A673 (cell line): ENCODE measurements around the gene RNU4-1. TPM values are rescaled to one million over a fixed set of nuclear protein-coding genes. Genes with fewer than 3 reads are reported as not detected.

Source experiments
- BruUV-seq: library from RNA; stranded (reverse); fragments of 400-500 nt; replicated peaks from 2 replicates; lab custom pipeline; 2021; lab: Mats Ljungman, UMichigan
- CTCF ChIA-PET: fragments of 300-600 bp; sonication (Branson Sonifier 250); formaldehyde crosslinking; loops from one replicate; lab custom pipeline; 2022; ENCODE audit warnings: antibody characterized with exemption; lab: Charles Lee
- POLR2A ChIA-PET: fragments of 300-600 bp; sonication (Branson Sonifier 250); formaldehyde crosslinking; loops from one replicate; lab custom pipeline; 2022; ENCODE audit warnings: antibody characterized with exemption; ENCODE audit not compliant: low non-redundant PET; lab: Charles Lee
- DNase-seq: peaks from one replicate; pipeline ENCODE4 v3.0.0-alpha.2; 2015; ENCODE audit warnings: low spot score
- H3K27ac ChIP-seq: fragments of 200-600 bp; sonication (generic); 2 replicates; pipeline ENCODE4 v1.5.1; 2016; ENCODE audit warnings: mixed run types, low read depth, mild to moderate bottlenecking, mixed read lengths, antibody characterized with exemption, low read length; ENCODE audit not compliant: poor library complexity, severe bottlenecking
- H3K27me3 ChIP-seq: fragments of 200-600 bp; sonication (generic); replicated peaks from 2 replicates; pipeline ENCODE4 v1.6.1; 2017; ENCODE audit warnings: mixed run types, low read depth, mild to moderate bottlenecking, mixed read lengths, antibody characterized with exemption, low read length; ENCODE audit not compliant: insufficient read depth, poor library complexity
- H3K36me3 ChIP-seq: fragments of 200-600 bp; sonication (generic); 2 replicates; pipeline ENCODE4 v1.6.1; 2016; ENCODE audit warnings: mixed run types, mild to moderate bottlenecking, mixed read lengths, antibody characterized with exemption, low read length; ENCODE audit not compliant: insufficient read depth, poor library complexity, severe bottlenecking
- H3K4me1 ChIP-seq: fragments of 200-600 bp; sonication (generic); 2 replicates; pipeline ENCODE4 v1.6.1; 2017; ENCODE audit warnings: mixed run types, mild to moderate bottlenecking, mixed read lengths, antibody characterized with exemption, low read length; ENCODE audit not compliant: insufficient read depth, poor library complexity, severe bottlenecking
- H3K4me3 ChIP-seq: fragments of 200-600 bp; sonication (generic); 2 replicates; pipeline ENCODE4 v1.5.1; 2016; ENCODE audit warnings: low read depth, mixed run types, mild to moderate bottlenecking, mixed read lengths, low read length; ENCODE audit not compliant: poor library complexity, severe bottlenecking
- H3K9me3 ChIP-seq: fragments of 200-600 bp; sonication (generic); 2 replicates; pipeline ENCODE4 v1.6.1; 2016; ENCODE audit warnings: mixed run types, low read depth, mild to moderate bottlenecking, mixed read lengths, antibody characterized with exemption, low read length; ENCODE audit not compliant: poor library complexity, severe bottlenecking
- EZH2 ChIP-seq: fragments of 200-600 bp; sonication (generic); IDR thresholded peaks from 2 replicates; pipeline ENCODE4 v1.6.1; 2017; ENCODE audit warnings: borderline replicate concordance, low read depth, mild to moderate bottlenecking, mixed read lengths, antibody characterized with exemption, low read length; ENCODE audit not compliant: poor library complexity, severe bottlenecking
- intact Hi-C: fragments of 100-400 bp; cut with micrococcal nuclease; formaldehyde crosslinking; loops from one replicate; pipeline ENCODE4 v1.10.0; 2022; ENCODE audit not compliant: unreplicated experiment
- total RNA-seq: library from RNA; stranded (reverse); gene quantifications from 2 replicates; pipeline ENCODE4 v1.2.3, GENCODE V29; 2021
- TF ChIP-seq, protein P1 (sequence below): fragments of 300-800, 200-600 bp; sonication (generic); conservative IDR thresholded peaks from 2 replicates; pipeline ENCODE4 v1.5.1; 2017; ENCODE audit warnings: low read depth, mild to moderate bottlenecking, antibody characterized with exemption, low read length, moderate library complexity, mixed read lengths

RNU4-1 gene
- total RNA-seq, 1 experiment from 2014 or later, result 1,130 TPM

DNA sequence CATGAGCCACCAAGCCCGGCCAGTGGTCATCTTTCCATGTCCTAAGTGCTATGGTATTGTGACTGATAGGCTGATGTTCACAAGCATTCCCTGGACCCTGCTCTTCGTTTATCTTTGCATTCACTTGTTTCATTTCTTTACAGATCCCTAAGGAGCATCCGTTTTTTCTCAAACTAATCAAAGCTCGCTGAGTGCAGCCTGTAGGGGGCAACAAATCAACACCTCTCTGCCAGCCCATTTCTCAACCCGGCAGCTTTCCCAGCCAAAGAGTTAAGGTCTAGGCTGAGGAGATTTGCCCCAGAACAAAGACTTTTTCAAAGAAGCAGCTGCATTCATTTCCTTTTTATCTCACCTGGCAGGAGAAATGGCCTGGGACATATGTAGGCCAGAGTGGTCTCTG lies 21.2 kb upstream of the RNU4-1 start:
- Histone ChIP-seq H3K9me3 (no peaks in the 10 kb centered on the region), H3K4me3 (no peak overlapping the region), H3K27ac (no peak overlapping the region), H3K4me1 (peaks cover 4% of the 10 kb centered on the region), H3K36me3 (no peaks in the 10 kb centered on the region), H3K27me3 (no peaks in the 10 kb centered on the region)
- no peak for TF ChIP-seq EZH2
- TF ChIP-seq, protein P1, sequence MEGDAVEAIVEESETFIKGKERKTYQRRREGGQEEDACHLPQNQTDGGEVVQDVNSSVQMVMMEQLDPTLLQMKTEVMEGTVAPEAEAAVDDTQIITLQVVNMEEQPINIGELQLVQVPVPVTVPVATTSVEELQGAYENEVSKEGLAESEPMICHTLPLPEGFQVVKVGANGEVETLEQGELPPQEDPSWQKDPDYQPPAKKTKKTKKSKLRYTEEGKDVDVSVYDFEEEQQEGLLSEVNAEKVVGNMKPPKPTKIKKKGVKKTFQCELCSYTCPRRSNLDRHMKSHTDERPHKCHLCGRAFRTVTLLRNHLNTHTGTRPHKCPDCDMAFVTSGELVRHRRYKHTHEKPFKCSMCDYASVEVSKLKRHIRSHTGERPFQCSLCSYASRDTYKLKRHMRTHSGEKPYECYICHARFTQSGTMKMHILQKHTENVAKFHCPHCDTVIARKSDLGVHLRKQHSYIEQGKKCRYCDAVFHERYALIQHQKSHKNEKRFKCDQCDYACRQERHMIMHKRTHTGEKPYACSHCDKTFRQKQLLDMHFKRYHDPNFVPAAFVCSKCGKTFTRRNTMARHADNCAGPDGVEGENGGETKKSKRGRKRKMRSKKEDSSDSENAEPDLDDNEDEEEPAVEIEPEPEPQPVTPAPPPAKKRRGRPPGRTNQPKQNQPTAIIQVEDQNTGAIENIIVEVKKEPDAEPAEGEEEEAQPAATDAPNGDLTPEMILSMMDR, result peak; percentile 59
- no TSS peak for BruUV-seq
- ChIA-PET POLR2A (no interaction called here), CTCF (interaction anchor here (0.6 to 1.4 kb wide), 3 partner anchors 10 to 85 kb away, joined by 3 to 9 read pairs (median 4); partner anchors contain the start of gene SIRT4)
- intact Hi-C loops, result no loop called here
- peak; percentile 64 for DNase-seq

DNA sequence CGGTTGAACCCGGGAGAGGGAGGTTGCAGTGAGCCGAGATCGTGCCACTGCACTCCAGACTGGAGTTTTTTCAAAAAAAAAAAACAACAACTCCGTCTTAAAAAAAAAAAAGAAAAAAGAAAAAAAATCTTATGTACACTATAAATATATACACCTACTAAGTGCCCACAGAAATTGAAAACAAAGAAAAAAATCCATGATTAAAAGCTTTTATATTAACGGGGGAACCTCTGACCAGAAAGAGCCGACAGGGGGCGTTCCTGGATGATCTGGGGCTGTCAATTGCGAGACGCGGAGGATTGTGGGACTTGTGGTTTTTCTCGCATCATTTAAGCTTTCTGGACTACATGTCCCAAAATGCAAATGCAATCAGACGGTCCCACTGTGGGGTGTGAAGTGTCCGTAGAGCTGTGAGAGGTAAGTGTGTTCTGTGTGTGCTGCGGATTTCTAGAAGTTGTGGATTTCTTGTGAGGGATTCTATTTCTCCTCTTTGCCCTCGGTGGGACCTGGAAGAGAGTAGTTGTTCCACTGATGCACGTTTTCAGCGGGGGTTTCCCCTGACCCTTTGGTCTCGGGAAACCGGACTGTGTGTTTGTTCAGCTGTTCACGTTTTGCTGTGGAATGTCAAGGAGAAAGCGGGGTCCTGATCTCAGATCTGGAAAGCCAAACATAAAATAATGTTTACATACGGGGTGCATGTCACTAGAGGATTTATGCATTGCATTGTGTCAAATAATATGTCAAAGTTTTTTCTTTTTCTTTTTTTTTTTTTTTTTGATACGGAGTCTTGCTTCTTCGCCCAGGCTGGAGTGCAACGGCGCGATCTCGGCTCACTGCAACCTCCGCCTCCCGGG lies 9.2 kb upstream of the RNU4-1 start, which contains the start of gene SIRT4:
SIRT4 (plus strand) TSS at position 360 of the 854 bp plus-strand sequence. CDS start 1,241 bp downstream, outside the sequence.
- H3K4me3 ChIP-seq, result peak within 1 kb of the TSS; percentile 71
- POLR2A ChIA-PET, result interaction anchor here (0.7 to 1.1 kb wide), 5 partner anchors 9 to 1927 kb away, joined by 4 to 10 read pairs (median 10); partner anchors contain the start of genes RNU4-1 and RPLP0
- TF ChIP-seq, protein P1, result peak; percentile 95
- TF ChIP-seq EZH2, result no peak
- no peaks in the 10 kb centered on the region for H3K9me3 ChIP-seq
- peak; percentile 96 for DNase-seq
- H3K36me3 ChIP-seq, result no peaks in the 10 kb centered on the region
- no peaks in the 10 kb centered on the region for H3K27me3 ChIP-seq
- peak within 1 kb of the TSS; percentile 83 for H3K27ac ChIP-seq
- peaks cover 3% of the 10 kb centered on the region for H3K4me1 ChIP-seq
- intact Hi-C loops, result no loop called here
- TSS peak; percentile 93 for BruUV-seq
- CTCF ChIA-PET, result interaction anchor here (0.5 to 1.6 kb wide), 16 partner anchors 9 to 1662 kb away, joined by 3 to 19 read pairs (median 7); partner anchors contain the start of genes RNU4-1 and RNU4-2

DNA sequence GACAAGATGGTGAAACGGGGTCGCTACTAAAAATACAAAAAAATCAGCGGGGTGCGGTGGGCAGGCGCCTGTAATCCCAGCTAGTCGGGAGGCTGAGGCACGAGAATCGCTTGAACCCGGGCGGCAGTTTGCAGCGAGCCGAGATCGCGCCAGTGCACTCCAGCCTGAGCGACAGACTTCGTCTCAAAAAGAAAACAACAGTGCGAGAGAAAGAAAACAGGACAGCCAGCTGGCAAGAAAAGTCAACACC lies 701 bp downstream of the RNU4-1 start:
- TF ChIP-seq, protein P1, result no peak
- no peak for TF ChIP-seq EZH2
- intact Hi-C loops, result no loop called here

More for the DNA sequence above, 701 bp downstream of the RNU4-1 start:
- Histone ChIP-seq H3K27me3 (no peaks in the 10 kb centered on the region), H3K27ac (peak overlapping the region; percentile 100), H3K4me3 (peak overlapping the region; percentile 54), H3K9me3 (no peaks in the 10 kb centered on the region), H3K4me1 (peaks cover 11% of the 10 kb centered on the region), H3K36me3 (no peaks in the 10 kb centered on the region)
- POLR2A ChIA-PET, result interaction anchor here (0.7 to 2.8 kb wide), 6 partner anchors 14 to 180 kb away, joined by 3 to 27 read pairs (median 10); partner anchors contain the start of gene RPLP0
- DNase-seq, result no peak
- CTCF ChIA-PET, result interaction anchor here (1.7 to 3.5 kb wide), 2 partner anchors 10 to 64 kb away, joined by 7 to 23 read pairs; partner anchors contain the start of gene SIRT4
- BruUV-seq, result TSS peak; percentile 94
